Neutrophil (primary cell): ENCODE results near the gene HIVEP3.

Experiments
- H3K27ac ChIP-seq: fragments of 200-600 bp; sonication (generic); 2 replicates; pipeline ENCODE4 v1.5.1; 2016; ENCODE audit warnings: mild to moderate bottlenecking, moderate library complexity
- H3K27me3 ChIP-seq: fragments of 200-600 bp; sonication (generic); 2 replicates; pipeline ENCODE4 v1.6.0; 2016; ENCODE audit warnings: mild to moderate bottlenecking
- H3K36me3 ChIP-seq: fragments of 200-600 bp; sonication (generic); 2 replicates; pipeline ENCODE4 v1.5.1; 2017
- H3K4me1 ChIP-seq, 2 experiments: fragments of 200-600 bp in 1 of 2; sonication (generic) in 1 of 2; 1 replicate in 1 of 2; 2 replicates in 1 of 2; pipeline versions ENCODE4 v1.5.1 to v1.6.1; 2013 to 2016; ENCODE audit warnings: low read depth in 1 of 2, low read length in 1 of 2, mild to moderate bottlenecking in 1 of 2, moderate library complexity in 1 of 2; ENCODE audit not compliant: control insufficient read depth in 1 of 2, insufficient read depth in 1 of 2
- H3K4me3 ChIP-seq, 2 experiments: fragments of 200-600 bp in 1 of 2; sonication (generic) in 1 of 2; 1 replicate in 1 of 2; 2 replicates in 1 of 2; pipeline ENCODE4 v1.5.1; 2013 to 2016; ENCODE audit warnings: low read depth in 1 of 2, low read length in 1 of 2, mild to moderate bottlenecking in 1 of 2, moderate library complexity in 1 of 2
- H3K9me3 ChIP-seq: fragments of 200-600 bp; sonication (generic); 2 replicates; pipeline ENCODE4 v1.5.1; 2016
- TF ChIP-seq, protein P1 (sequence below): fragments of 200-600 bp; sonication (generic); IDR thresholded peaks from 2 replicates; pipeline ENCODE4 v1.5.1; 2016; ENCODE audit warnings: antibody characterized with exemption

The HIVEP3 gene

DNA sequence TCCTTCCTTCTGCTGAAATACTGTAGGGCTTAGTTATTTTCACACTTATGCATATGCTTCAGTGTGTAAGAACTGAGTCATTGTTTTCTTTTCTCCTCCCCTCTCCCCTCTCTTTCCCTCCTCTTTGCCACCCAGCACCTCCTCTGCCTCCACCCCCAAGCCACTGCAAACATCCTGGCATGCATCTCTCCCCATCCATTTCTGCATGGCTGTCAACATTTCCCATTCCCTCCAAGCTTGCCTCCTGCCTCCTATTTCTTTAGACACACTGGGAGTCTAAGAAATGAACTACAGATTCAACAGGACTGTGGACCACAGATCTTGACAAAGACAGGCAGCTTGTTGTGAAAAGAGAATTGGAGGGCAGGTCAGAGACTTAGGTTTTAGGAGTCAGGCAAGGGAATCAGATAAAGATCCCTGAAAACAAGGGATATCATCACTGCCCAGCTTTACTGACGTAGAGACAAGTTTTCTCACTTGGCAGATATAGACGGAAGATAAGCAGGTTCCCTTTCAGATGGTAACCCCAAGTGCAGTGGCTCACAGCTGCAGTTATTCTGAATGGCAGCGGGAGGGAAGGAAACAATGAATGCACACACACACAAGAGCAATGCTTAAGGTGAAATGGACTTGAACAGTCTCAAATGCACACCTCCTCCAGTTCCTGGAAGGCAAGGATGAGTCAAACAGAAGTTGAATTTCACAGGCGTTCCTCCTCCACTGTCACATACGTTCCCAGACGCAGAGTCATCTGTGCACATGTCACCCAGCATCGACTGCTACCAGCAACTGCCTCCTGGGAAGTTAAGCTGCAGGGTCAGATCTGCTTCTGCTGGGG, 56.1 kb downstream of the HIVEP3 start:
- no peak overlapping the region for H3K4me3 ChIP-seq
- H3K4me1 ChIP-seq, result peaks cover 0 to 9% of the 10 kb centered on the region in 2 experiments
- no peak overlapping the region for H3K27ac ChIP-seq
- H3K27me3 ChIP-seq, result peaks cover 26% of the 10 kb centered on the region
- H3K36me3 ChIP-seq, result no peaks in the 10 kb centered on the region
- TF ChIP-seq, protein P1, sequence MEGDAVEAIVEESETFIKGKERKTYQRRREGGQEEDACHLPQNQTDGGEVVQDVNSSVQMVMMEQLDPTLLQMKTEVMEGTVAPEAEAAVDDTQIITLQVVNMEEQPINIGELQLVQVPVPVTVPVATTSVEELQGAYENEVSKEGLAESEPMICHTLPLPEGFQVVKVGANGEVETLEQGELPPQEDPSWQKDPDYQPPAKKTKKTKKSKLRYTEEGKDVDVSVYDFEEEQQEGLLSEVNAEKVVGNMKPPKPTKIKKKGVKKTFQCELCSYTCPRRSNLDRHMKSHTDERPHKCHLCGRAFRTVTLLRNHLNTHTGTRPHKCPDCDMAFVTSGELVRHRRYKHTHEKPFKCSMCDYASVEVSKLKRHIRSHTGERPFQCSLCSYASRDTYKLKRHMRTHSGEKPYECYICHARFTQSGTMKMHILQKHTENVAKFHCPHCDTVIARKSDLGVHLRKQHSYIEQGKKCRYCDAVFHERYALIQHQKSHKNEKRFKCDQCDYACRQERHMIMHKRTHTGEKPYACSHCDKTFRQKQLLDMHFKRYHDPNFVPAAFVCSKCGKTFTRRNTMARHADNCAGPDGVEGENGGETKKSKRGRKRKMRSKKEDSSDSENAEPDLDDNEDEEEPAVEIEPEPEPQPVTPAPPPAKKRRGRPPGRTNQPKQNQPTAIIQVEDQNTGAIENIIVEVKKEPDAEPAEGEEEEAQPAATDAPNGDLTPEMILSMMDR, result no peak
- H3K9me3 ChIP-seq, result no peaks in the 10 kb centered on the region

DNA sequence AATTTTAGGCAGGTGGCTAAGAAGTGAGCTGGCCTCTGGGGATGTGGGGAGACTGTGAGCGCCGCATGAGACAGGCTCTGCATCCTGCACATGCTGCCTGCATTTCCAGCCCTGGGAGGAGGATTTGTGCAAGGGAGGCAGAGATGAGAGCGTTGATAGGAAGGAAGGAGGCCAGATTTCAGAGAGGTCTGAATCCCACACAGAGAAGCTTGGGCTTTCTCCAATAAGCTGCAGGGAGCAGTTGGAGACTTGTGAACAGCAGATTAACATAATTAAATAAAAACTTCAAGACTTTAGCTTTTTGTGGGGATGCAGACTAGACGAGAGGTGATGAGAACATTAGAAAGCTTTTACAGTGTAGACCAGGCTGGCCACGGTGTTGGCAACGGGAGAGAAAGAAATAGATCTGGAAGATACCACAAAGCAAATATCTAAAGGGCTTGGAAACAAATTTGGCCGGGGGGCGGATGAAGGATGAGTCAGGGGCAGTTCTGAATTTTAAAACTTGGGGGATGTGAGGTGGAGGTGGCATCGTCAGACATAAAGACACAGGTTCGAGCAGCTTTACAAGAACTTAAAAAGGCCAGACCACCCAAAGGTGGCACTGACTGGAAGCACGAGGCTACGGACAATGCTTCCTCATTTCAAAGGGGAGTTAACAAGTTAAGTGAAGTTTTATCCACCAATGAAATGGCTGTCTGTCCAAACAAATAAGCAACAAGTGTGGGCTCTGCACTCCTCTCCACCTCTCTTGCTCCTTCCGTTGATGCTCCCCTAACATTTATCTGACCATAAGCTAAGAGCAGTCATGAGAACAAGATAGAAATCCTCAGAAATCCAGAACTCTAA, 57.0 kb downstream of the HIVEP3 start:
- Histone ChIP-seq H3K36me3 (no peaks in the 10 kb centered on the region), H3K4me3 (no peak overlapping the region), H3K9me3 (no peaks in the 10 kb centered on the region), H3K4me1 (peaks cover 0 to 9% of the 10 kb centered on the region in 2 experiments), H3K27ac (no peak overlapping the region), H3K27me3 (peaks cover 26% of the 10 kb centered on the region)
- TF ChIP-seq, protein P1, result no peak

DNA sequence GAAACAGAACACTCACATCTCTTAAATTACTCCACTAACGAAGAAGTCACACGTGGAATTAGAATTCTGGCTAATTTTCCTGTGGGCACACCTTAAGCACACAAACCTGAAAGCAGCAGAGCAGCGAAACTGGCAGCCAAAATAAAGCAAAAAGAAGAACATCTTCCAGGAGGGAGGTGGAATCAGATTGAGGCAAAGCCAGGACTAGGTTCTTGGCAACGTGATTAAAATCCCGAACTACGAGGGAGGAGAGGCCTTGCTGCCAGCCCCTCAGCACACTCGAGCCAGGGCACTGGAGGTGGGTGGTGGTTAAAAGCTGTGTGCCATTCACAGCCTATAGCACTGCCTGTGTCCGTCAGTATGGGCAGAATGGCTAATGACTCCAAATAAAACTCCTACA, 58.0 kb downstream of the HIVEP3 start:
- H3K4me3 ChIP-seq, result no peak overlapping the region
- TF ChIP-seq, protein P1, result no peak
- H3K36me3 ChIP-seq, result no peaks in the 10 kb centered on the region
- H3K27ac ChIP-seq, result no peak overlapping the region
- H3K4me1 ChIP-seq, result peaks cover 0 to 9% of the 10 kb centered on the region in 2 experiments
- peaks cover 26% of the 10 kb centered on the region for H3K27me3 ChIP-seq
- no peaks in the 10 kb centered on the region for H3K9me3 ChIP-seq

DNA sequence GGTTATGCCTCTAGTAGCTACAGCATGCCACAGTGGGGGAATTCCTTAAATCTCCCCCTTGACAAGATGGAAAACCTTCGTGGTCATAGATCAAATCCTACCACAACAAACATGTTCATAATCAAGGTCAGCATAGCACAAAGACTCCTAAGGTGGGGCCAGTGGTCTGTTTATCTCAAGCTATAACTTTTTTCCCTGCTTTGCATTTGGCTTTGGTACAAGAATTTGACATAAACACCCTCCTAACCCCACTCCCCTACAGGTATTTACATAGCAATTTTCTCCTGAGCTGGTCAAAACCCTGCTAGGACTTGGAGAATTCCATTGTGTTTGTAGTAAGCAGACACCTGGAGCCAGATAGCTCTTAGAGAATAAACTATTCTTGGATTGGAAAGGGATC, 58.5 kb downstream of the HIVEP3 start:
- Histone ChIP-seq H3K27me3 (peaks cover 26% of the 10 kb centered on the region), H3K36me3 (no peaks in the 10 kb centered on the region), H3K27ac (no peak overlapping the region), H3K4me1 (peaks cover 0 to 9% of the 10 kb centered on the region in 2 experiments), H3K9me3 (no peaks in the 10 kb centered on the region), H3K4me3 (no peak overlapping the region)
- TF ChIP-seq, protein P1, result no peak

DNA sequence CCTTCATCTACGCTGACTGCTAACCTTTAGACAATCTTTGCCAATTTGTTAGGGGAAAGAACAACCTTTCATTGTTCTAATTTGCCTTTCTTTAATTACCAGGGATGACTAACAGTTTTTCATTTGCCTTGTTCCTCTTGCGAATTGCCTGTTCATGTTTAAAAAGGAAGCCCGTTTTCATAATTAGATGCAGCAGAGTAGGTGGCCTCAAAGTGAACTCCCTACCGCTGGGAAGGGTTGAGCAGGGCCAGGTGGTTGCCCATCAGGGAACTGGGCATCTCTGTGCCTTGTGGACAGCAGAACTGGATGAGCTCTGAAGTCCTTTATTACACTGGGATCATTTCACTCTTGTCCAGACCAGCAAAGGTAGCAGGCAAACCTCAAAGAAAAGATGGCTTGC, 59.0 kb downstream of the HIVEP3 start:
- Histone ChIP-seq H3K4me1 (peaks cover 0 to 9% of the 10 kb centered on the region in 2 experiments), H3K36me3 (no peaks in the 10 kb centered on the region), H3K9me3 (no peaks in the 10 kb centered on the region), H3K27ac (peak overlapping the region; percentile 62), H3K4me3 (no peak overlapping the region), H3K27me3 (peaks cover 26% of the 10 kb centered on the region)
- TF ChIP-seq, protein P1, result no peak
